GM19023 (cell line): Measurements from ENCODE around the gene AZIN2.
"Not testable (repeated sequence)": the region's sequence is repeated elsewhere in the genome, so short reads cannot be mapped to it uniquely, and the experiment has no call there.

Source experiments
- ATAC-seq: cut with Tn5 transposase; IDR thresholded peaks from one replicate; pipeline ENCODE4 v1.9.1; 2021; ENCODE audit warnings: mild to moderate bottlenecking, moderate library complexity; ENCODE audit not compliant: unreplicated experiment

The AZIN2 gene

GRCh38 chr1:33126411-33127000, 45.6 kb downstream of the AZIN2 start:
- no peak for ATAC-seq

- peak; percentile 95 for ATAC-seq
Observed at GRCh38 chr1:33127001-33127823, 46.3 kb downstream of the AZIN2 start.

GRCh38 chr1:33128781-33129180, 47.8 kb downstream of the AZIN2 start:
- ATAC-seq, result no peak

- no peak for ATAC-seq
Observed at GRCh38 chr1:33130297-33130696, 49.3 kb downstream of the AZIN2 start.

- ATAC-seq, result no peak
Observed at GRCh38 chr1:33131191-33131590, 50.2 kb downstream of the AZIN2 start.

- no peak for ATAC-seq
Observed at GRCh38 chr1:33132549-33132948, 51.6 kb downstream of the AZIN2 start.

- ATAC-seq, result no peak
Observed at GRCh38 chr1:33133478-33134105, 52.6 kb downstream of the AZIN2 start.

GRCh38 chr1:33136041-33136440, 55.1 kb downstream of the AZIN2 start:
- not testable (repeated sequence) for ATAC-seq

- no peak for ATAC-seq
Observed at GRCh38 chr1:33137800-33138199, 56.8 kb downstream of the AZIN2 start.

- no peak for ATAC-seq
Observed at GRCh38 chr1:33140153-33141149, 59.5 kb downstream of the AZIN2 start.

GRCh38 chr1:33141216-33141615, 60.3 kb downstream of the AZIN2 start:
- no peak for ATAC-seq

- ATAC-seq, result no peak
Observed at GRCh38 chr1:33141781-33142180, 60.8 kb downstream of the AZIN2 start.

GRCh38 chr1:33142483-33143064, 61.6 kb downstream of the AZIN2 start:
- ATAC-seq, result no peak

- no peak for ATAC-seq
Observed at GRCh38 chr1:33143176-33143575, 62.2 kb downstream of the AZIN2 start.

- no peak for ATAC-seq
Observed at GRCh38 chr1:33143698-33144097, 62.7 kb downstream of the AZIN2 start.

- ATAC-seq, result no peak
Observed at GRCh38 chr1:33146003-33146402, 65.0 kb downstream of the AZIN2 start.

GRCh38 chr1:33147275-33147996, 66.5 kb downstream of the AZIN2 start:
- no peak for ATAC-seq

GRCh38 chr1:33147997-33148314, 67.0 kb downstream of the AZIN2 start:
- ATAC-seq, result no peak

GRCh38 chr1:33148615-33149014, 67.7 kb downstream of the AZIN2 start:
- ATAC-seq, result no peak
